ENCODE measurements around the gene RUNX1.

RUNX1 gene

GRCh38 chr21:35036465-35037383 lies 12.4 kb downstream of the RUNX1 start:
- no peak for DNase-seq (ENCODE audit: low read depth, low spot score)

- DNase-seq (ENCODE audit: low read depth, low spot score), result no peak
These were observed 13.5 kb downstream of the RUNX1 start for GRCh38 chr21:35035581-35035980.

DNA sequence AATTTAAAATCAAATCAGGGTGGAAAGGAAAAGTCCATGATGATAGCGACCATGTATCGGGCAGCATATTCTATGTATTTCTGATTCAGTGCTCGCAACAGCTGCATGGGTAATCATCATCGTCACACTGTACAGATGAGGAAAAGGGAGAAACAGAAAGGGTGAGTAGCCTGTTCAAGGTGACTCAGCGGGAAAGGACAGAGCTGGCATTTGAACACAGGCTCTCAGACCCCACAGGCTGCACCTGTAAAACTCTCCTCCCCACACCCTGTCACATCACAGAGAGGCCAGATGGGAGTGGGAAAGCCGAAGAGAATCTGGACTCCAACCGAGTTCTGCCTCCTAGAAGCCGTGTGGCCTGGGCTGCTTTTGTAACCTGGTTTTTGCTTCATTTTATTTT lies 14.0 kb downstream of the RUNX1 start:
- DNase-seq (ENCODE audit: low read depth, low spot score), result no peak

- no peak for DNase-seq (ENCODE audit: low read depth, low spot score)
These were observed 14.7 kb downstream of the RUNX1 start for GRCh38 chr21:35034203-35034926.

DNA sequence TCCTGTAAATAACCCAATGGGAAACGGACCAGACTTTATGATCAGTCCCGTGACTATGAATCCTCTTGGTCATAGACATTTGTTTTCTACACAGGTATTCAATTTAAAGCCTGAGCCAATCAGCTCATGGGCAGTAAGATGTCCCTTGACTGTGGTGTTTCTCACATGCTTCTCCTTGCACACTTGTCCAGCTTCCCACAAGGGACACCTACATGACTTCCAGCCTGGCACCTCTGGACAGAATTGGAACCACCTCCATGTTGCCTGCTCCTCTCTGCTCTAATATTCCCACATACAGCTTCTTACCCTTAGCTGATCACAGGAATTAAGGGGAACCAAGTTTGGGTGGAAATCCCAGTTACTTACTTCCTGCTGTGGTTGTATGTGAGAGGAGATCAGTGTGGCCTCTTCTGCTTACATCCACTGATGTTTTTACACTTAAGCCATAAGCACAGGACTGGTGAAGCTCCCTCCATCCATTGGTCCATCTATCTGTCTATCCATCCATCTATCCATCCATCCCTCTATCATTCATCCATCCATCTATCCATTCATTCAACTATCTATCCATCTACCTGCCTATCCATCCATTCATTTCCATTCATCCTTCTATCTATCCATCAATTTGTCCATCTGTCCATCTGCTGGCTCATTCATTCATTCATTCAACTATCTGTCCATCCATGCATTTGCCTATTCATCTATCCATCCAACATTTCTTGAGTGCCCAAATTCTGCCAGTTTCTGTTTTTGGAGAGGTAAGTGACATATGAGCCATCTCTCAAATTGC lies 16.4 kb downstream of the RUNX1 start:
- DNase-seq (ENCODE audit: low read depth, low spot score), result no peak

DNA sequence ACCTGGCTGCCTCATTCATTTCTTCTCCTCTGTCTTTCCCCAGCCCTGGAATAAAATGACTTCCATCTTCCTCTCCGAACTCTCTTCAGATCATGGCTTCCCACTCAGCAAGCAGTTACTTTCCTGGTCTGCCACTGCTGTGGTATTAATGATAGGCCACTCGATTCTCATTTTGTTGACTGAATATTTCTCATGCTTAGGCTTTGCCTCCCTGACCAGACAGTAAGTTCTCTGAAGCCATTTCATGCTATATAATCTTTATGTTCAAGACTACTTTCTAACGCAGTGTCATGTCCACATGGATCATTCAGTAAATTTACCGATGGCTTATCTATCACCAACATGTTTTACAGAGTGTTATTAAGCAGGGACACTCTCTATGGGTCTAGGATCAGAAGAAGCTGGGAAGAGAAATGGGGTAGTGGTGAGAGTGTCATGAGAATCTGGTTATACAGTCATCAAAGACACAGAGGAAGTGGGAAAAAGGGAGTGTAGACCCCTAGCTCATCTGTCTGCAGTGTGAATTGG lies 20.6 kb downstream of the RUNX1 start:
- no peak for DNase-seq (ENCODE audit: low read depth, low spot score)

GRCh38 chr21:35027563-35028450 lies 21.3 kb downstream of the RUNX1 start:
- no peak for DNase-seq (ENCODE audit: low read depth, low spot score)

GRCh38 chr21:35026617-35027562 lies 22.2 kb downstream of the RUNX1 start:
- peak; percentile 60 for DNase-seq (ENCODE audit: low read depth, low spot score)

GRCh38 chr21:35026153-35026500 lies 23.0 kb downstream of the RUNX1 start:
- DNase-seq (ENCODE audit: low read depth, low spot score), result no peak

- DNase-seq (ENCODE audit: low read depth, low spot score), result no peak
These were observed 23.6 kb downstream of the RUNX1 start for GRCh38 chr21:35025206-35026152.

- DNase-seq (ENCODE audit: low read depth, low spot score), result no peak
These were observed 24.6 kb downstream of the RUNX1 start for GRCh38 chr21:35024513-35024912.

- no peak for DNase-seq (ENCODE audit: low read depth, low spot score)
These were observed 25.1 kb downstream of the RUNX1 start for GRCh38 chr21:35024071-35024420.

DNA sequence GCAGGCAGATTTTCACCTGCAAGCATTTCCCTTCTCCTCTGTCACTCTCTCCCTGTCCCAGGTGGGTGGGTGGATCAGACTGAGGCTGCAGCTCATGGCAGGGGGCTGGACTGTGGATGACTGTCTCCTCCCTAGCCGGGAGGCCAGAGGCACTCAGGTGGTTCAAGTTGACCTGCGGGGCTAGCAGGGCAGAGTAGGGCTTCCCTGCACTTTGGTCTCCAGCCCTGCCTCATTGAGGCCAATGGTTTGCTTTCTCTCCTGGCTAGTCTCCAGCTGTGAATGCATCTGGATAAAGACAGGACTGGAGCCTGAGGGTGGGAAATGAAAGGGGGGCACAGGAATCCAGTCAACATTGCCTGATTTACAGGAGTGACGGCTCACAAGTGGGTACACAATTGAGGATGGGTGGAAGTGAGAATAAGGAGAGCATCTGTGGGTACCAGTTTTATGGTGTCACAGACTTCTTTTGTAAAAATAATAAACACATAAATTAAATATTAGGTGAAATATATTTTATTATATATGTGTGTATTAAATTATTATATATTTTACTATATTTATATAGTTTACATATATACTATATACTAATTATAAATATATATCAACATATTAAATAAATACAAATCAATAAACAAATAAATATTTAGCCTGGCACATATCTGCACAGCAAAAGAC lies 25.6 kb downstream of the RUNX1 start:
- peak; percentile 22 for DNase-seq (ENCODE audit: low read depth, low spot score)

GRCh38 chr21:35021546-35021945 lies 27.6 kb downstream of the RUNX1 start:
- no peak for DNase-seq (ENCODE audit: low read depth, low spot score)

GRCh38 chr21:35020902-35021301 lies 28.2 kb downstream of the RUNX1 start:
- DNase-seq (ENCODE audit: low read depth, low spot score), result no peak

DNA sequence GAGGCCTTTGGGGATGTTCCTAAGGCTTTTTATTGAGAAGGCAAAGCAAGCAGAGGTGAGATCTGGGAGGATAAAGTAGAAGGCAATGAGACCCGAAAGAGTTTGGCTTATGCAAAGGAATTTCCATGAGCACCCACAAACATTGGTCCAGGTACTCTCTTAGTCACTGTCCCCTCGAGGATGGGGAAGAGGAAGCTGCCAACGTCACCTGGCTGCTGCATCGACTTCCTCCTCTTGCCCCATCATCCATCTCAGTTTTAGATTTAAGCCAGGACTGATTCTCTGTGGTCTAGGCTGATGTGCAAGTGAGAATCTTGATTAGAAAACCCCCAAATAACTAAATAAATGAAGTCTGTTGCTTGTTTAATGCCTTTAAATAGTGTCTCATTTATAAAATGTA lies 28.7 kb downstream of the RUNX1 start:
- no peak for DNase-seq (ENCODE audit: low read depth, low spot score)

GRCh38 chr21:35019631-35020032 lies 29.5 kb downstream of the RUNX1 start:
- no peak for DNase-seq (ENCODE audit: low read depth, low spot score)

GRCh38 chr21:35017256-35017655 lies 31.8 kb downstream of the RUNX1 start:
- DNase-seq (ENCODE audit: low read depth, low spot score), result no peak
